ENCODE data around the gene SLC39A9. TPM values are rescaled to one million over a fixed set of nuclear protein-coding genes. Genes with fewer than 3 reads are reported as not detected.

The SLC39A9 gene
- polyA plus RNA-seq, 2 of the 4 experiments (the other 2 are of a cell fraction): 41.7 to 116 TPM

DNA sequence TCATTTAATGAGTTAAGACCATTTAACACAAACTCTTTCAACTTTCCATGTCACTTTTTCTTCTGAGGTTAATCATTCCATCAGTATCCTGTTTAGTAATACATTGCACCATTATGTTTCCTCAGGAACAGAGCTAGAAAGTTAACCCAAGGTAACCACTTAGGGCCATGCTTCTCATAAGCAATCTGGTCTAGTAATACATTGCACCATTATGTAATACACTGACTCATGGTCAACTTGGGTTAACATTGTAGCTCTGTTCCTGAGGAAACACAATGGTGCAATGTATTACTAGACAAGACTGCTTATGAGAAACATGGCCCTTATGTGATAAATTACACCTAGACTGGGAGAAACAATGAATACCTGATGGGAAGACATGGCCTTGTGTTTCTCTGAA lies 22.1 kb upstream of the SLC39A9 start:
- DNase-seq (ENCODE audit: low read depth in 1 of 2, low spot score in 1 of 2) (peak in 1 of 2 experiments; percentile 16), FAIRE-seq (no peak), ATAC-seq (no peak; a peak in 1 of 6 replicates)
- H3K27ac ChIP-seq: no peak overlapping the region
- TF ChIP-seq CEBPB (IDR thresholded peaks at IDR 0.05) (no peak), NPAS2 (CRISPR knock-in tag; IDR thresholded peaks at IDR 0.05; ENCODE audit: borderline replicate concordance) (no peak), FOSL2 (IDR thresholded peaks at IDR 0.05) (no peak), FOSL2 (CRISPR knock-in tag; IDR thresholded peaks at IDR 0.05) (peak; percentile 18; the same call in 1 of the 2 replicates), RFX5 (IDR thresholded peaks at IDR 0.05) (no peak)
- TF ChIP-seq, protein P1, sequence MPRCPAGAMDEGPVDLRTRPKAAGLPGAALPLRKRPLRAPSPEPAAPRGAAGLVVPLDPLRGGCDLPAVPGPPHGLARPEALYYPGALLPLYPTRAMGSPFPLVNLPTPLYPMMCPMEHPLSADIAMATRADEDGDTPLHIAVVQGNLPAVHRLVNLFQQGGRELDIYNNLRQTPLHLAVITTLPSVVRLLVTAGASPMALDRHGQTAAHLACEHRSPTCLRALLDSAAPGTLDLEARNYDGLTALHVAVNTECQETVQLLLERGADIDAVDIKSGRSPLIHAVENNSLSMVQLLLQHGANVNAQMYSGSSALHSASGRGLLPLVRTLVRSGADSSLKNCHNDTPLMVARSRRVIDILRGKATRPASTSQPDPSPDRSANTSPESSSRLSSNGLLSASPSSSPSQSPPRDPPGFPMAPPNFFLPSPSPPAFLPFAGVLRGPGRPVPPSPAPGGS (IDR thresholded peaks at IDR 0.05): no peak
- no peak overlapping the region for H3K4me2 ChIP-seq
- ChIA-PET CTCF (interaction anchor here (0.9 kb wide), 1 partner anchor 30 kb away, joined by 4 read pairs; no protein-coding TSS in a partner anchor), POLR2A (interaction anchor here (1.7 kb wide), 1 partner anchor 22 kb away, joined by 3 read pairs; the partner anchor contains the start of genes ERH and SLC39A9)
- H3K9me3 ChIP-seq: peaks cover 4% of the 10 kb centered on the region; the same call in 1 of the 3 replicates
- H3K4me1 ChIP-seq: no peaks in the 10 kb centered on the region
- no peak overlapping the region for H3K4me3 ChIP-seq

DNA sequence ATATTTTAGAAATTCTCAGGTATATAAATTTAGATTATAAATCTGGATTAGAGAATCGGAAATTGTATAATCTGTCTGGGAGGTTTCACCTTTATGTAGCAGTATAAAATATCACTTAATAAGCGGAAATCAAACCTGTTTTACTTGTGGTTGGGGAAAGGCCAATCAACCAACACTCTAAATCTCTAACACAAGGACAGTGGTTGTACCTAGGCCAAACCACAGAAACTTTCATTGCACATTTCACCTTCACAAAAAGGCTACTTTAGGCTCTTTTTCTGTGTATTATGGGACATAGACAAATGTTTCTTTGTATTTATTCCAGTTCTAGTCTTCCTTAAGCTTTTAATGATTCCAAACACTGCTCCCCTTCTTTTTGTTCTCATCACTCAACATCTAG lies 20.2 kb upstream of the SLC39A9 start:
- FAIRE-seq: no peak
- H3K4me3 ChIP-seq: no peak overlapping the region
- WGBS (ENCODE audit: missing lambda C conversion rate): 89% methylated on average over 2 of the region's 2 CpGs
- POLR2A ChIA-PET: no interaction called here
- no peak overlapping the region for H3K27ac ChIP-seq
- H3K4me2 ChIP-seq: no peak overlapping the region
- no peak for DNase-seq (ENCODE audit: low read depth in 1 of 2, low spot score in 1 of 2)
- no peaks in the 10 kb centered on the region for H3K4me1 ChIP-seq
- TF ChIP-seq ZSCAN20 (CRISPR knock-in tag; IDR thresholded peaks at IDR 0.05) (no peak), HDAC2 (IDR thresholded peaks at IDR 0.05) (no peak), FOSL2 (IDR thresholded peaks at IDR 0.05) (no peak), FOSL2 (CRISPR knock-in tag; IDR thresholded peaks at IDR 0.05) (no peak), SMC3 (IDR thresholded peaks at IDR 0.05) (no peak), ZFP36 (IDR thresholded peaks at IDR 0.05; ENCODE audit: borderline replicate concordance, partially characterized antibody) (no peak), KDM5A (IDR thresholded peaks at IDR 0.05) (no peak), EHMT2 (IDR thresholded peaks at IDR 0.05; ENCODE audit: low read depth) (no peak), HOXB5 (CRISPR knock-in tag; IDR thresholded peaks at IDR 0.05) (no peak), ZNF302 (CRISPR knock-in tag; IDR thresholded peaks at IDR 0.05) (no peak), NR3C1 (IDR thresholded peaks at IDR 0.05) (no peak), NFE2L2 (conservative IDR thresholded peaks at IDR 0.05; ENCODE audit: low read length) (no peak), EHF (CRISPR knock-in tag; IDR thresholded peaks at IDR 0.05) (no peak), NPAS2 (CRISPR knock-in tag; IDR thresholded peaks at IDR 0.05; ENCODE audit: borderline replicate concordance) (no peak), HEYL (CRISPR knock-in tag; IDR thresholded peaks at IDR 0.05) (no peak), RCOR1 (IDR thresholded peaks at IDR 0.05; ENCODE audit: low read depth, low read length) (no peak)
- TF ChIP-seq, protein P2, sequence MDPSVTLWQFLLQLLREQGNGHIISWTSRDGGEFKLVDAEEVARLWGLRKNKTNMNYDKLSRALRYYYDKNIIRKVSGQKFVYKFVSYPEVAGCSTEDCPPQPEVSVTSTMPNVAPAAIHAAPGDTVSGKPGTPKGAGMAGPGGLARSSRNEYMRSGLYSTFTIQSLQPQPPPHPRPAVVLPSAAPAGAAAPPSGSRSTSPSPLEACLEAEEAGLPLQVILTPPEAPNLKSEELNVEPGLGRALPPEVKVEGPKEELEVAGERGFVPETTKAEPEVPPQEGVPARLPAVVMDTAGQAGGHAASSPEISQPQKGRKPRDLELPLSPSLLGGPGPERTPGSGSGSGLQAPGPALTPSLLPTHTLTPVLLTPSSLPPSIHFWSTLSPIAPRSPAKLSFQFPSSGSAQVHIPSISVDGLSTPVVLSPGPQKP (IDR thresholded peaks at IDR 0.05; ENCODE audit: low read depth, low read length): no peak
- TF ChIP-seq, protein P3, sequence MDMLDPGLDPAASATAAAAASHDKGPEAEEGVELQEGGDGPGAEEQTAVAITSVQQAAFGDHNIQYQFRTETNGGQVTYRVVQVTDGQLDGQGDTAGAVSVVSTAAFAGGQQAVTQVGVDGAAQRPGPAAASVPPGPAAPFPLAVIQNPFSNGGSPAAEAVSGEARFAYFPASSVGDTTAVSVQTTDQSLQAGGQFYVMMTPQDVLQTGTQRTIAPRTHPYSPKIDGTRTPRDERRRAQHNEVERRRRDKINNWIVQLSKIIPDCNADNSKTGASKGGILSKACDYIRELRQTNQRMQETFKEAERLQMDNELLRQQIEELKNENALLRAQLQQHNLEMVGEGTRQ (IDR thresholded peaks at IDR 0.05): no peak
- TF ChIP-seq, protein P4, sequence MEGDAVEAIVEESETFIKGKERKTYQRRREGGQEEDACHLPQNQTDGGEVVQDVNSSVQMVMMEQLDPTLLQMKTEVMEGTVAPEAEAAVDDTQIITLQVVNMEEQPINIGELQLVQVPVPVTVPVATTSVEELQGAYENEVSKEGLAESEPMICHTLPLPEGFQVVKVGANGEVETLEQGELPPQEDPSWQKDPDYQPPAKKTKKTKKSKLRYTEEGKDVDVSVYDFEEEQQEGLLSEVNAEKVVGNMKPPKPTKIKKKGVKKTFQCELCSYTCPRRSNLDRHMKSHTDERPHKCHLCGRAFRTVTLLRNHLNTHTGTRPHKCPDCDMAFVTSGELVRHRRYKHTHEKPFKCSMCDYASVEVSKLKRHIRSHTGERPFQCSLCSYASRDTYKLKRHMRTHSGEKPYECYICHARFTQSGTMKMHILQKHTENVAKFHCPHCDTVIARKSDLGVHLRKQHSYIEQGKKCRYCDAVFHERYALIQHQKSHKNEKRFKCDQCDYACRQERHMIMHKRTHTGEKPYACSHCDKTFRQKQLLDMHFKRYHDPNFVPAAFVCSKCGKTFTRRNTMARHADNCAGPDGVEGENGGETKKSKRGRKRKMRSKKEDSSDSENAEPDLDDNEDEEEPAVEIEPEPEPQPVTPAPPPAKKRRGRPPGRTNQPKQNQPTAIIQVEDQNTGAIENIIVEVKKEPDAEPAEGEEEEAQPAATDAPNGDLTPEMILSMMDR (IDR thresholded peaks at IDR 0.05): no peak
- TF ChIP-seq, protein P5, sequence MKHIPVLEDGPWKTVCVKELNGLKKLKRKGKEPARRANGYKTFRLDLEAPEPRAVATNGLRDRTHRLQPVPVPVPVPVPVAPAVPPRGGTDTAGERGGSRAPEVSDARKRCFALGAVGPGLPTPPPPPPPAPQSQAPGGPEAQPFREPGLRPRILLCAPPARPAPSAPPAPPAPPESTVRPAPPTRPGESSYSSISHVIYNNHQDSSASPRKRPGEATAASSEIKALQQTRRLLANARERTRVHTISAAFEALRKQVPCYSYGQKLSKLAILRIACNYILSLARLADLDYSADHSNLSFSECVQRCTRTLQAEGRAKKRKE (CRISPR knock-in tag; IDR thresholded peaks at IDR 0.05; ENCODE audit: low read depth): no peak
- TF ChIP-seq, protein P6, sequence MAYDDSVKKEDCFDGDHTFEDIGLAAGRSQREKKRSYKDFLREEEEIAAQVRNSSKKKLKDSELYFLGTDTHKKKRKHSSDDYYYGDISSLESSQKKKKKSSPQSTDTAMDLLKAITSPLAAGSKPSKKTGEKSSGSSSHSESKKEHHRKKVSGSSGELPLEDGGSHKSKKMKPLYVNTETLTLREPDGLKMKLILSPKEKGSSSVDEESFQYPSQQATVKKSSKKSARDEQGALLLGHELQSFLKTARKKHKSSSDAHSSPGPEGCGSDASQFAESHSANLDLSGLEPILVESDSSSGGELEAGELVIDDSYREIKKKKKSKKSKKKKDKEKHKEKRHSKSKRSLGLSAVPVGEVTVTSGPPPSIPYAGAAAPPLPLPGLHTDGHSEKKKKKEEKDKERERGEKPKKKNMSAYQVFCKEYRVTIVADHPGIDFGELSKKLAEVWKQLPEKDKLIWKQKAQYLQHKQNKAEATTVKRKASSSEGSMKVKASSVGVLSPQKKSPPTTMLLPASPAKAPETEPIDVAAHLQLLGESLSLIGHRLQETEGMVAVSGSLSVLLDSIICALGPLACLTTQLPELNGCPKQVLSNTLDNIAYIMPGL (CRISPR knock-in tag; IDR thresholded peaks at IDR 0.05; ENCODE audit: borderline replicate concordance): no peak
- H3K9me3 ChIP-seq: peaks cover 4% of the 10 kb centered on the region; the same call in 1 of the 3 replicates
- CTCF ChIA-PET: no interaction called here
- ATAC-seq: no peak
